HEK293T (cell line): Measurements from ENCODE around the gene NDUFAF8.

ENCODE experiments used
- ARNT ChIP-seq: fragments of 450-650 bp; IDR thresholded peaks from 2 replicates; pipeline ENCODE4 v1.6.1; 2017; ENCODE audit warnings: mild to moderate bottlenecking
- CTBP1 ChIP-seq: fragments of 450-650 bp; IDR thresholded peaks from 2 replicates; pipeline ENCODE4 v1.6.1; 2016; ENCODE audit warnings: borderline replicate concordance
- FOXA1 ChIP-seq: fragments of 450-650 bp; IDR thresholded peaks from 2 replicates; pipeline ENCODE4 v1.6.1; 2016; ENCODE audit warnings: mild to moderate bottlenecking
- FOXK2 ChIP-seq: fragments of 450-650 bp; IDR thresholded peaks from 2 replicates; pipeline ENCODE4 v1.6.1; 2016; ENCODE audit warnings: mild to moderate bottlenecking
- FOXM1 ChIP-seq: fragments of 450-650 bp; IDR thresholded peaks from 2 replicates; pipeline ENCODE4 v1.6.1; 2017; ENCODE audit warnings: mild to moderate bottlenecking, borderline replicate concordance
- NFRKB ChIP-seq: fragments of 450-650 bp; IDR thresholded peaks from 2 replicates; pipeline ENCODE4 v1.6.1; 2016; ENCODE audit warnings: mild to moderate bottlenecking, moderate library complexity
- PKNOX1 ChIP-seq: fragments of 450-650 bp; IDR thresholded peaks from 2 replicates; pipeline ENCODE4 v1.6.1; 2016
- SP1 ChIP-seq: fragments of 450-650 bp; IDR thresholded peaks from 2 replicates; pipeline ENCODE4 v1.6.1; 2017

GRCh38 chr17:81287152-81287551 is 48.0 kb downstream of the NDUFAF8 start:
- TF ChIP-seq PKNOX1 (no peak), NFRKB (no peak), ARNT (no peak), FOXK2 (no peak), CTBP1 (no peak), FOXM1 (no peak), FOXA1 (no peak), SP1 (no peak)
